NOMO-1 treated with dmso at 0.1 percent for 144 hours (cell line): ENCODE data around the gene ZDHHC16.

Source experiments
- DNase-seq: peaks from one replicate; lab custom pipeline; 2025; ENCODE audit not compliant: unreplicated experiment; lab: John Stamatoyannopoulos, UW

The ZDHHC16 gene

DNA sequence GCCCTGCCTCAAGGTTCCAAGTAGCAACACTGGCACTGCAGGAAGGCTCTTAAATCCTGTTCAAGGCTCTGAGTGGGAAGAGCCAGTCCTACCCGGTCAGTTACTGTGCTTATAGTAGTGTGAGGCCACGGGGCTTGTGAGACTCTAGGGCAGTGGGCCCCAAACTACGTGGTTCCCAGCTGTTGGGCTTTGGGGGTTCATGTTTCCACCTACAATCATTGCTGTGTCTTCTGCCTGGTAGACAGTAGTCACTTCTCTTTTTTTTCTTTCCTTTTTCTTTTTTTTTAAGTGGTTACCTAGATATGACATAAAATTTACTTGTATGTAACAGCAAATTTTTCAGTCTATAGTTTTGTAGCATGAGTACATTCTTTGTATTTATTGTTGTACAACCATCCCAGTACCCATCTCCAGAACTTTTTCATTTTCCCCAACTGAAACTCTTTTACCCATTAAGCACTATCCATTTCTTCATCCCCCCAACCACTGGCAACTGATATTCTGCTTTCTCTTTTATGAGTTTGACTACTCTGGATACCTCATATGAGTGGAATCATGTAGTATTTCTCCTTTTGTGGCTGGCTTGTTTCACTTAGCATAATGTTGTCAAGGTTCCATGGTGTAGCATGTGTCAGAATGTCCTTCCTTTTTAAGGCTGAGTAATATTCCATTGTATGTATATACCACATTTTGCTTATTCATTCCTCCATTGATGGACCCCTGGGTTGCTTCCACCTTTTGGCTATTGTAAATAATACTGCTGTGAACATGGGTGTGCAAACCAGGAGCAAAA is 60.4 kb downstream of the ZDHHC16 start:
- no peak for DNase-seq
